ENCODE data around the gene TEDC1.

TEDC1 gene

DNA sequence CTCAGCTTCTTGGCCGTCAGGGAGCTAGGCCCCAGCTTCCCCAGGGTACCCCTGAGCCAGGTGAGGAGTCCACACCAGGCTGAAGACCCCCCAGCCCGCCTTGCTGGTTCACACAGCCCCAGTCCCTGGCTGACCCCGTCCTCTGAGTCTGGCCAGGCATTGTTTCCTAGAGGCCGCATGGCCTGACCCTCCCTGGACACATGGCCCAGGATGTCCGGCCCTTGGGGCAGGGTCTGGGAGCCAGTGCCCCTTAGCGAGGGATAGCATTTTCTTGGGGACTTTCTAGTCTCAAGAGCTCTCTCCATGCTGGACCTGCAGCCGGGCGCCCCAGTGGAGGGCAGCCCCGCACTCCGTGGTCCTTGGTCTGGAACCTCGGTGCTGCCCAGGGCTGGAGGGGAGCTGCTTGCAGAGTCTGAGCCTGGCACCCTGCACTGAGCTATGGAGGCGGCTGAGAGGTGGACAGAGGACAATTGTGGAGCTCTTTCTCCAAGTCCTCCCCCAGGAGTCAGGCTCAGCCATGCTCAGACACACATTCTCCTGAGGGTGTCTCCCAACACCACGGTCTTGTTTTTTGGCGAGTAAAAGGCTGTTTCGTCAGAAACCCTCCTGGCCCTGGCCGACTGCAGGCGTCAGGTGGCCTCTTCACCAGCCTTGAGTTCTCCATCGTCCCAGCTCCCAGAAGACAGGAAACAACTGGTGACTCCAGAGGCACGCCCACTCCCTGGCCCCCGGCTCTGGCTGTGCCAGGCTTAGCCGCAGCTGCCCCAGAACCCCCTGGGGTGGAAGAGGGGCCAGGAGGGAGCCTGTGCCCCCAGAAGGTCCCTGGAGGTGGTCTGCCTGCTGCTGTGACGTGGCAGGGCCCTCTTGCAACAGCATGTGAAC is 34.1 kb upstream of the TEDC1 start:
- no peak for DNase-seq (ENCODE audit: low spot score)

GRCh38 chr14:105458010-105458409 is 33.0 kb upstream of the TEDC1 start:
- no peak for DNase-seq (ENCODE audit: low spot score)

- no peak for DNase-seq (ENCODE audit: low spot score)
These were observed 32.5 kb upstream of the TEDC1 start for GRCh38 chr14:105458571-105458970.

- DNase-seq (ENCODE audit: low spot score), result no peak
These were observed 30.9 kb upstream of the TEDC1 start for GRCh38 chr14:105460116-105460515.

DNA sequence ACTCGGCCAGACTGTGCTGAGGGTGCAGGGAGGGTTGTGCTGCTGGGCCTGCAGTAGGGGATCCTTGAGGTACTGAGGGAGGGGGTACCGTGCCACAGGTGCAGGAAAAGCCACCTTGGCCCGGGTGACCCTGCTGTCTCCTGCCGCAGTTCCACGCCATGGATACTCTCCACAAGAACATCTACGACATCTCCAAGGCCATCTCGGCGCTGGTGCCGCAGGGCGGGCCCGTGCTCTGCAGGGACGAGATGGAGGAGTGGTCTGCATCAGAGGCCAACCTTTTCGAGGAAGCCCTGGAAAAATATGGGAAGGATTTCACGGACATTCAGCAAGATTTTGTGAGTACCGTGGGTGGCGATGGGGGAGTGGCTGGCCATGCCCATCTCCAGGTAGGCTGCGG is 30.4 kb upstream of the TEDC1 start:
- DNase-seq (ENCODE audit: low spot score), result no peak

- no peak for DNase-seq (ENCODE audit: low spot score)
These were observed 29.1 kb upstream of the TEDC1 start for GRCh38 chr14:105461903-105462302.

DNA sequence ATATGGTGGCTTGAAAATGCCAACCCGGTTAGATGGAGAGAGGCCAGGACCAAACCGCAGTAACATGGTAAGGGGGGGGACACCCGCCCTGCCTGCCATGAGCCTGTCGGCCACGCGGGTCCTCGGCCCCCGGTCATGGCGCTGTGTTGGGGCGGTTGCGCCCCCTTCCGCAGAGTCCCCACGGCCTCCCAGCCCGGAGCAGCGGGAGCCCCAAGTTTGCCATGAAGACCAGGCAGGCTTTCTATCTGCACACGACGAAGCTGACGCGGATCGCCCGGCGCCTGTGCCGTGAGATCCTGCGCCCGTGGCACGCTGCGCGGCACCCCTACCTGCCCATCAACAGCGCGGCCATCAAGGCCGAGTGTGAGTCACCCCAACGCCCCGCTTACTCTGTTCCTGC is 26.5 kb upstream of the TEDC1 start:
- DNase-seq (ENCODE audit: low spot score), result no peak

- DNase-seq (ENCODE audit: low spot score), result no peak
These were observed 25.6 kb upstream of the TEDC1 start for GRCh38 chr14:105465209-105466031.

DNA sequence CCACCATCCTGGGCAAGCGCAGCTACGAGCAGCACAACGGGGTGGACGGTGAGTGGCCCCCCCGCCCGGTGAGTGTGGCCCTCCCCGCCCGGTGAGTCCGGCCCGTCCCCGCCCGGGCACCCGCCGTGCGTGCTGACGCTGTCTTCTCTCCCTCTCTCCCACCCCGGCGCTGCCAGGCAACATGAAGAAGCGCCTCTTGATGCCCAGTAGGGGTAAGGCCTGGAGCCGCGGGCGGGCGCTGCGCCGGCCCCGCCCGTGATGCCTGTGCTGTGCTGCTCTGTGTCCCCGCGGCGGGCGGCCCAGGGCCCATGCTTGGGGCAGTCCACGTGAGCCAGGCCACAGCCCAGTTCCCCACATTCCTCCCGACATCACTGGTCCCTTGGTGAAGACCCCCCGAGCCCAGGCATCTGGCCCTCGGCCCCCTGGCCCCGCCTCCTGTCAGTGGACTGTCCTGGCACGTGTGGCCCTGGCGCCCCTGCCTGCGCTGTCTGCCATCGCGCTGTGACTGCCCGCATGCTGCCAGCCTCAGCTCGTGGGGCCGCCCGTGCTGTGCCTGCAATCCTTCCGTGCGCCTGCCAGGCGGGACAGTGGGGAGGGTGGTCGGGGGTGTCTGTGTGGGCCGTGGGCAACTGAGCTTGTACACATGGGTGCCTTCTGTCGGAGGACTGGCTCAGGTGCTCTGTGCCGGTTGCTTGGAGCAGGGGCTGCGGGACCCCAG is 24.4 kb upstream of the TEDC1 start:
- no peak for DNase-seq (ENCODE audit: low spot score)

DNA sequence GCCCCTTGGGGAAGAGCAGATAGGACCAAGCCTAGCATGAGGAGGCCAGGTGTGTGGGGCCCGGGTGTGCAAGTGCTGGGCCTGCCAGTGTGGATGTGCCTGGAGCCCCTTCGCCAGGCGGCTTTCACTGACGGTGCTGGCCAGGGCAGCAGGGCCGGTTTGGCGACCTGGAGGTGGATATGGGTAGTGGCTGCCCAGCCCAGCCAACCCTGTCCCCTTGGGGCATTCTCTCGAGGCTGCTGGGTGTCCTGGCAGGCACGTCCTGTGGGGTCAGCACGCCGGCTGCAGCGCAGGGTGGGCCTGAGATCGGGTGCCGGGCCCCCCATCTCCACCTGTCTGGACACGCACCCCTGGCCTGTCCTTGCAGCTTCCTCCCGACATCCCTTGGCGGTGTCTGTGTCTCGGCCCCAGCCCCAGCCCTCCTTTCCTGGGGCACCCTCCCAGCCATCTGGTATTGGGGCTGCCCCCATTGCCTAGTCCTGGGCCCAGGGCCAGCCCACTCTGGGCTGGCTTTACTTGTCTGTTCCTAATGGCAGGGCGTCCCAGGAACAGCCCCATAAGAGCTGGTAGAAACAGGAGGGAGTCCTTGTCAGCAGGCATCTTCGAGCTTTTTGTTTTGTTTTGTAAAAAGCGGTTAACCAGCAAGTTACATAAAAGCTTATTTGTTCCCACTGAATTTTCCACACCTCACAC is 23.7 kb upstream of the TEDC1 start:
- DNase-seq (ENCODE audit: low spot score), result no peak

DNA sequence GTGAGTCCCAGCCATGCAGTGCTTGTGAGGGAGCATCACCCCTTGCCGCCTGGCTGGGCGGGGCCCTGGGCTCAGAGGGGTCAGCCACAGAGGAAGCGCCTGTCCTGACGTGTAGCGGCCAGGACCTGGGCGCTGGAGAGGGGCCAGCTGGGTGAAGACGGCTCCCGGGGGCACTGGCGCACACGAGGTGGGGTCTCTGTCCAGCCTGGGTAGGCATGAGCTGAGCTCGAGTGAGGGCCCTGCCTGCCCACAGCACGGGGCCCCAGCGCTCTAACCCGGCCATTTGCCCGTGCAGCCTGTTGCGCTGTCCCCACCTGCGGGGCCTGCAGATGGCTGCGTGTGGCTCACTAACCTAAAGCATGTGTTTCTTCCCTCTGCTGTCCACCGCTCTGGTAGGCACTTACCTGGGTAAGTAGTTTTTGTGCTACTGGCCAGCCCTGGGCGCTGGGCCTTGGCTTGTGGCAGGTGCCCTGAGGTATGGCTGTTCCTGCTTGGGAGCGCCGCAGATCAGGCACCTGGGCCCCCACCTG is 23.0 kb upstream of the TEDC1 start:
- DNase-seq (ENCODE audit: low spot score), result no peak

GRCh38 chr14:105468621-105469241 is 22.3 kb upstream of the TEDC1 start:
- peak; percentile 32 for DNase-seq (ENCODE audit: low spot score)

DNA sequence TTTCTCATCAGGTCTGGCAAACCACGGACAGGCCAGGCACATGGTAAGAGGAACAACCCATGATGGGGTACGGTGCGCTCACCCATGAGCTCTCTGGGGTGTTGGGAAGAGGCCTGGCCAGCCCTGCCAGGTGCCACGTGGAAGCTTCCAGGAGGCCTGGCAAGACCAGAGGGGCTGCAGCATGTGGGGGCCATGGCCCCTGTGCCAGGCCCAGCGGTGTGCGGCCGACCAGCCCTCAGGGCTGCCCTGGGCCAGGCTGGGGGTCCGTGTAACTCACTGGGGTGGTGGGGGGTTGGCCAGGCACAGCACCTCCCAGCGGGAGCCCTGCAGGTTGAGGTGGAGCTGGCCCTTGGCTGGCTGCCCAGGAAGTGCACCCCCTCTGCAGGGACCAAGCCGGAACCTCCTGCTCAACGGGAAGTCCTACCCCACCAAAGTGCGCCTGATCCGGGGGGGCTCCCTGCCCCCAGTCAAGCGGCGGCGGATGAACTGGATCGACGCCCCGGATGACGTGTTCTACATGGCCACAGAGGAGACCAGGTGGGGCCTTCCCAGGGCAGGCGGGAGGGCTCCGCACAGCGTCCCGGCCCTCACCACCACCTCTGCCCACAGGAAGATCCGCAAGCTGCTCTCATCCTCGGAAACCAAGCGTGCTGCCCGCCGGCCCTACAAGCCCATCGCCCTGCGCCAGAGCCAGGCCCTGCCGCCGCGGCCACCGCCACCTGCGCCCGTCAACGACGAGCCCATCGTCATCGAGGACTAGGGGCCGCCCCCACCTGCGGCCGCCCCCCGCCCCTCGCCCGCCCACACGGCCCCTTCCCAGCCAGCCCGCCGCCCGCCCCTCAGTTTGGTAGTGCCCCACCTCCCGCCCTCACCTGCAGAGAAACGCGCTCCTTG is 21.3 kb upstream of the TEDC1 start:
- DNase-seq (ENCODE audit: low spot score), result no peak

- no peak for DNase-seq (ENCODE audit: low spot score)
These were observed 20.4 kb upstream of the TEDC1 start for GRCh38 chr14:105470350-105471296.

DNA sequence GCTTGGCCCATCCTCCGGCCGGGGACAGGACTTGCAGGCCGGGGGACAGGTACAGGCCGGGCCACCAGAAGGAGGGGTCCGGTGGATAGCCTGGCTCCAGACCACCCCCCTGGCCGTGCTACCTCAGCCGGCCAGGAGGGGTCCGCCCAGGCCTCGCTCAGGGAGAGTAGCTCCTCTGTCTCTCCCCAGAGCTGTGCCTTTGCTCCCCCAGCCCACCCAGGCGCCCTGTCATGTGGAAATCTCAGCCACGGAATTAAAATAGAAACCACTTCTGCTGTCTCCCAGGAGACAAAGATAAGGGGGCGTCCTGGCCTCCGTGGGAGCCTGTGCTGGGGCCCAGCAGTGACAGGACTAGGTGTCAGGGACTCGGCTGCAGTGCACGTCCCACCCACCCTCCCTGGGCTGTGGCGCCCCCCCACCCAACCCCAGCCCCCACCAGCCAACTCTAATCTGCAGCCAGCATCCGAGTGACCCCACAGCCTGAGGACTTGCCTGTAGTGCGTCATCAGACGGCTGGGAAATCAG is 19.7 kb upstream of the TEDC1 start:
- DNase-seq (ENCODE audit: low spot score), result no peak

DNA sequence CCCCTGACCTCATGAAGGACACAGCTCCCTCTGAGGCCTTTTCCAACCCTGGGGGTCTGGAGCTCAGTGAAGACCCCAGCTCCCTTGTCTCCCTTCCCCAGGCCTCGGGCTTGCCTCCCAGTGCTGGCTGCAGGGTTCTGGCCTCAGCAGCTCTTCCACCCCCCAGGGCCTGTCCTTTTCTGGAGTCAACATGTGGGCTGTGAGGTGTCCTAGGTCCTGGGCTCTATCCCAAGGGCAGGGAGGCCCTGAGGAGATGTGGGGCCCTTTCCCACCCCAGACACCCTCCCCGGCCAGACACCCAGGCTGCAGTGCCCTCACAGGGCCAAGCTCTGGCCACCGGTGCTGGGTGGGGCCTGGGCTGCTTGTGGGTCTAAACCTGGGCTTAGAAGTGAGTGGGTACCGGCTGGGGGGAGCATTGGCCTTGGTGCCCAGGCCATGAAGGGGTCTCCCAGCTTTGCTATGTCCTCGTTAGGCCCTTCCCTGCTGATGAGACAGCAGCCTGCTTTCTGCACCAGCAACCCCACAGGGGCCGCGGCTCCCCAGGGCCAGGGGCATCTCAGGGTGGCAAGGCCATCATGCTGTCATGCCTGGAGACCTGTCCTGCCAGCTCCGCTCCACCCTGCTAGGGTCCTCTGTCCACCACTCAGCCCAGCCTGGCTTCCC is 19.1 kb upstream of the TEDC1 start:
- no peak for DNase-seq (ENCODE audit: low spot score)

- no peak for DNase-seq (ENCODE audit: low spot score)
These were observed 18.5 kb upstream of the TEDC1 start for GRCh38 chr14:105472486-105472991.
